Smooth muscle cell (in vitro differentiated cells): ENCODE measurements around the gene EPHA6. TPM values are rescaled to one million over a fixed set of nuclear protein-coding genes. Genes with fewer than 3 reads are reported as not detected.
A peak's percentile ranks its signal among the peaks of the same experiment; 100 is the strongest.

Source experiments
- DNase-seq: peaks from one replicate; lab custom pipeline; 2025; ENCODE audit not compliant: unreplicated experiment; lab: John Stamatoyannopoulos, UW
- H2AFZ ChIP-seq: fragments of 200-600 bp; sonication (generic); 2 replicates; pipeline ENCODE4 v1.6.0; 2016; ENCODE audit warnings: antibody characterized with exemption, low read depth, mild to moderate bottlenecking
- H3F3A ChIP-seq: fragments of 200-600 bp; sonication (generic); 2 replicates; pipeline ENCODE4 v1.6.0; 2017; ENCODE audit warnings: antibody characterized with exemption, low read depth
- H3K27ac ChIP-seq: fragments of 200-600 bp; sonication (generic); 2 replicates; pipeline ENCODE4 v1.5.1; 2016; ENCODE audit warnings: low read depth, mild to moderate bottlenecking
- H3K27me3 ChIP-seq: fragments of 200-600 bp; sonication (generic); 2 replicates; pipeline ENCODE4 v1.6.1; 2016; ENCODE audit warnings: low read depth, mild to moderate bottlenecking
- H3K36me3 ChIP-seq: fragments of 200-600 bp; sonication (generic); 2 replicates; pipeline ENCODE4 v1.5.1; 2016; ENCODE audit warnings: low read depth
- H3K4me1 ChIP-seq: fragments of 200-600 bp; sonication (generic); 2 replicates; pipeline ENCODE4 v1.5.1; 2016; ENCODE audit warnings: low read depth
- H3K4me2 ChIP-seq: fragments of 200-600 bp; sonication (generic); 2 replicates; pipeline ENCODE4 v1.6.0; 2016; ENCODE audit warnings: mild to moderate bottlenecking
- H3K4me3 ChIP-seq: fragments of 200-600 bp; sonication (generic); 2 replicates; pipeline ENCODE4 v1.5.1; 2016; ENCODE audit warnings: mild to moderate bottlenecking
- H3K79me2 ChIP-seq: fragments of 200-600 bp; sonication (generic); 2 replicates; pipeline ENCODE4 v1.6.0; 2016; ENCODE audit warnings: low read depth, mild to moderate bottlenecking
- H3K9ac ChIP-seq: fragments of 200-600 bp; sonication (generic); 2 replicates; pipeline ENCODE4 v1.6.0; 2016; ENCODE audit warnings: low read depth
- H3K9me3 ChIP-seq: fragments of 200-600 bp; sonication (generic); replicated peaks from 2 replicates; pipeline ENCODE4 v1.5.1; 2016; ENCODE audit warnings: low read depth
- H4K20me1 ChIP-seq: fragments of 200-600 bp; sonication (generic); 2 replicates; pipeline ENCODE4 v1.6.0; 2016; ENCODE audit warnings: low read depth
- CTCF ChIP-seq: fragments of 200-600 bp; sonication (generic); IDR thresholded peaks from 2 replicates; pipeline ENCODE4 v1.5.1; 2017; ENCODE audit warnings: borderline replicate concordance, mild to moderate bottlenecking, antibody characterized with exemption; ENCODE audit not compliant: insufficient read depth, poor library complexity, severe bottlenecking
- WGBS: methylation state at CpG from one replicate; pipeline ENCODE4 v1.1.7; 2016; ENCODE audit warnings: low lambda C conversion rate; 5-methylcytosine and 5-hydroxymethylcytosine counted together
- polyA plus RNA-seq: library from polyadenylated mRNA; unstranded; fragments of >200 nt; fragmentation: Nextera tagmentation; extraction: Ambion mirVana; gene quantifications from 2 replicates; pipeline ENCODE4 v1.2.1, GENCODE V29; 2016
- total RNA-seq: library from RNA; depleted of rRNA; stranded (reverse); fragments of >200 nt; gene quantifications from 2 replicates; pipeline ENCODE4 v1.2.3, GENCODE V29; 2014

The EPHA6 gene
- total and polyA plus RNA-seq, 2 experiments from 2014 or later = 0.36 to 0.51 TPM

GRCh38 chr3:97656638-97657037 lies 842.2 kb downstream of the EPHA6 start:
- no peak for TF ChIP-seq CTCF
- no peak overlapping the region for H3K4me3 ChIP-seq
- H4K20me1 ChIP-seq = no peaks in the 10 kb centered on the region
- no peaks in the 10 kb centered on the region for H3K4me1 ChIP-seq
- no peak overlapping the region for H3K9ac ChIP-seq
- H3F3A ChIP-seq = no peaks in the 10 kb centered on the region
- no peak overlapping the region for H3K4me2 ChIP-seq
- no peak overlapping the region for H3K27ac ChIP-seq
- no peaks in the 10 kb centered on the region for H3K9me3 ChIP-seq
- no peak for DNase-seq
- no peaks in the 10 kb centered on the region for H3K27me3 ChIP-seq
- no peak overlapping the region for H2AFZ ChIP-seq
- H3K36me3 ChIP-seq = no peaks in the 10 kb centered on the region
- H3K79me2 ChIP-seq = no peaks in the 10 kb centered on the region

DNA sequence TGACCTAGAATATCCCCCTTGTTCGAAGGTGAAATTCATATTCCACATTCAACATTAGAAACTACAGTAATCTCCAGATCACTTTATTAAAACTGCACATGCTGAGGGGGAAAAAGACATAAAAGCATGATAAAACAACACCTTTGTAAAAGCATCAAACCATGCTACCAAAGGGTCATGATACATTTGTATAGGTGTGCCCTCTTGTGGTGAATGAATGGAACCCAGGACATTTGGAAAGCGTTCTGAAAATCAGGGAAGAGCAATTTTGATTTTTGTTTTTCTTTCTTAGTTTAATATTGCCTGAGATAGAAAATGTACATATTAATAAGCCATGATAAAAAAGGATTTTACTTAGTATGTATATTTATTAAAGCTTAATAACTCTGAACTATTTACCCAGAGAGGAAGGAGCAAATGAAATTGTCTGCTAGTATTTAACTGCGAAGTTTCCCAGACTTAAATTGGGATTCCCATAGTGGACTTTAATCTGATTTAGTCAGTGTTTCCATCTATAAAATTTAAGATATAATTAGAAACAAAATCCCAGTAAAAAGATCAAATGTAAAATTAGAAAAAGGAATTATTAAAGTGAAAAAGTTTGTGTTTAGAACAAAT lies 844.4 kb downstream of the EPHA6 start:
- H3K4me1 ChIP-seq = no peaks in the 10 kb centered on the region
- peak; percentile 68 for TF ChIP-seq CTCF
- H3K36me3 ChIP-seq = no peaks in the 10 kb centered on the region
- no peak overlapping the region for H3K9ac ChIP-seq
- H3K27me3 ChIP-seq = no peaks in the 10 kb centered on the region
- DNase-seq = no peak
- H3F3A ChIP-seq = no peaks in the 10 kb centered on the region
- H3K9me3 ChIP-seq = no peaks in the 10 kb centered on the region
- H3K4me3 ChIP-seq = no peak overlapping the region
- H3K79me2 ChIP-seq = no peaks in the 10 kb centered on the region
- H3K4me2 ChIP-seq = no peak overlapping the region
- H2AFZ ChIP-seq = no peak overlapping the region
- no peak overlapping the region for H3K27ac ChIP-seq
- H4K20me1 ChIP-seq = no peaks in the 10 kb centered on the region
- WGBS = 44% methylated on average over 3 of the region's 3 CpGs

- no peak for TF ChIP-seq CTCF
- no peak overlapping the region for H3K4me3 ChIP-seq
- 53% methylated on average over 5 of the region's 5 CpGs for WGBS
These were observed 847.9 kb downstream of the EPHA6 start for GRCh38 chr3:97662264-97662663.

DNA sequence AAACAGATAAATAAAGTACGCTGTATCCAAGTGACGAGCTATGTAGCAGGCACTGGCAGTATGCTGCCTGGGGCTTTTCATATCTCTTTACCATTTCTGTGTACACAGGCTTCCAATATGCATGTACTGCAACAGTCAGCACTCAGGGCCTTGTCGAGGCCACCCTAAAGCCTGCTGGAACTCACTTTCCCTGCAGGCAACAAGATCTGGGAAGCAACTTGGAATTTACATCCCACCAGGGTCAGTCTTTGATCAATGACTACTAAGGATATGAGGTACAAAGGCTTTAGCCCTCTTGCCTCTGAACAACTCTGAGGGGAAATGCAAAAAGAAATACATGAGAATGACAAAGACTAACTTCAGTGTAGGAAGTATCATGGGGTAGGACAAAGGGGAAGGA lies 848.4 kb downstream of the EPHA6 start:
- Histone ChIP-seq H3K4me3 (no peak overlapping the region), H3K79me2 (no peaks in the 10 kb centered on the region), H3K9me3 (no peaks in the 10 kb centered on the region), H3K9ac (no peak overlapping the region), H3K27ac (no peak overlapping the region), H3K36me3 (no peaks in the 10 kb centered on the region), H2AFZ (no peak overlapping the region), H3K27me3 (no peaks in the 10 kb centered on the region), H3K4me1 (no peaks in the 10 kb centered on the region), H3F3A (no peaks in the 10 kb centered on the region), H3K4me2 (no peak overlapping the region), H4K20me1 (no peaks in the 10 kb centered on the region)
- DNase-seq = no peak
- WGBS = 64% methylated on average over 3 of the region's 3 CpGs
- no peak for TF ChIP-seq CTCF

More at GRCh38 chr3:97662264-97662663, 847.9 kb downstream of the EPHA6 start:
- no peak overlapping the region for H3K27ac ChIP-seq
- H2AFZ ChIP-seq = no peak overlapping the region
- no peaks in the 10 kb centered on the region for H3K79me2 ChIP-seq
- H3F3A ChIP-seq = no peaks in the 10 kb centered on the region
- no peak for DNase-seq
- H3K4me2 ChIP-seq = no peak overlapping the region
- H3K9me3 ChIP-seq = no peaks in the 10 kb centered on the region
- H3K9ac ChIP-seq = no peak overlapping the region
- H3K27me3 ChIP-seq = no peaks in the 10 kb centered on the region
- H4K20me1 ChIP-seq = no peaks in the 10 kb centered on the region
- no peaks in the 10 kb centered on the region for H3K4me1 ChIP-seq
- no peaks in the 10 kb centered on the region for H3K36me3 ChIP-seq
